HEK293 (cell line): ENCODE results near the gene MARCHF10.

Experiments
- CTCF ChIP-seq: fragments of 450-650 bp; formaldehyde crosslinking; IDR thresholded peaks from 2 replicates; pipeline ENCODE4 v1.5.1; 2016; ENCODE audit warnings: missing biosample characterization, missing genetic modification characterization
- ELK4 ChIP-seq: IDR thresholded peaks from 2 replicates; pipeline ENCODE4 v1.6.1; 2011; ENCODE audit warnings: mild to moderate bottlenecking, low read depth, low read length, borderline replicate concordance
- MZF1 ChIP-seq: fragments of 450-650 bp; formaldehyde crosslinking; IDR thresholded peaks from 2 replicates; pipeline ENCODE4 v1.5.1; 2017; ENCODE audit warnings: missing biosample characterization, missing genetic modification characterization, borderline replicate concordance
- PRDM4 ChIP-seq: fragments of 450-650 bp; formaldehyde crosslinking; IDR thresholded peaks from 2 replicates; pipeline ENCODE4 v1.5.1; 2017; ENCODE audit warnings: missing biosample characterization, missing genetic modification characterization
- ZBTB7A ChIP-seq: fragments of 450-650 bp; formaldehyde crosslinking; IDR thresholded peaks from 2 replicates; pipeline ENCODE4 v1.5.1; 2016; ENCODE audit warnings: low read depth, missing biosample characterization, missing genetic modification characterization
- ZEB2 ChIP-seq: fragments of 450-650 bp; formaldehyde crosslinking; IDR thresholded peaks from 2 replicates; pipeline ENCODE4 v1.5.1; 2016; ENCODE audit warnings: missing biosample characterization, missing genetic modification characterization
- ZFP41 ChIP-seq: fragments of 450-650 bp; formaldehyde crosslinking; IDR thresholded peaks from 2 replicates; pipeline ENCODE4 v1.5.1; 2016; ENCODE audit warnings: missing biosample characterization, missing genetic modification characterization, borderline replicate concordance
- ZNF549 ChIP-seq: fragments of 450-650 bp; IDR thresholded peaks from 2 replicates; pipeline ENCODE4 v1.5.1; 2018; ENCODE audit warnings: missing biosample characterization, missing genetic modification characterization, mild to moderate bottlenecking, inconsistent platforms, moderate library complexity
- ZNF768 ChIP-seq: fragments of 450-650 bp; formaldehyde crosslinking; IDR thresholded peaks from 2 replicates; pipeline ENCODE4 v1.5.1; 2018; ENCODE audit warnings: missing biosample characterization, mild to moderate bottlenecking, missing genetic modification characterization
- TF ChIP-seq, protein P1 (sequence below): fragments of 450-650 bp; formaldehyde crosslinking; IDR thresholded peaks from 2 replicates; pipeline ENCODE4 v1.5.1; 2016; ENCODE audit warnings: missing biosample characterization, missing genetic modification characterization

DNA sequence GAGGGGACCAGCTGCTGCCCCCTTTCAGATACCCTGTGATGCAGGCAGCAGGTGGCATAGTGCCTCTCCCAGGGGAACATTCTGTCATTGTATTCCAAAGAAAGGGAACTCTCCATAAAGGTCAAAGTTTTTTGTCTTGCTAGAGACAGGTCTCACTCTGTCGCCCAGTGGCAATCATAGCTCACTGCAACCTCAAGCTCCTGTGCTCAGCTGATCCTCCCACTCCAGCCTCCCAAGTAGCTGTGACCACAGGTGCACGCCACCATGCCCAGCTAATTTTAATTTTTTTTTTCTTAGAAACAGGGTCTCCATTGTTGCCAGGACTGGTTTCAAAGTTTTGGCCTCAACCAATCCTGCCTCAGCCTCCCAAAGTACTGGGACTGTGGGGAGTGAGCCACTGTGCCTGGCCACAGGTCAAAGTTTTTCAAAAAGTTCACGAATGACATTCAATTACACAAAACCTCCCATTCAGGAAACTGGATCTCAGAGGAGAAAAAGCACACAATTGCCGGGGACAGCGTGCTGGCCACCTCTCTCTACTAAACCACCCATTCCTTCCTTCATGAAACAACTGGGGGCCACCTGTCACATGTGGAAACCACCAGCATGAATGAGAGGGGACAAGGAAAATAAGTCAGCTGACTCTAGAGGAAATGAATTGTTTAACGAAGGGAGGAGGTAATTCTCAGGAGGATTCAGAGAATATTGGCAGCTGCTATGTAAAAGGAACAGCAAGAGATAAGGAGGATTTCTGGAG, 80.0 kb downstream of the MARCHF10 start:
- TF ChIP-seq CTCF (tag by site-specific recombination) (no peak), ZFP41 (tag by site-specific recombination) (no peak), PRDM4 (no peak), MZF1 (tag by site-specific recombination) (no peak), ZNF768 (tag by site-specific recombination) (no peak), ZNF549 (no peak), ELK4 (no peak), ZBTB7A (tag by site-specific recombination) (no peak), ZEB2 (no peak)
- TF ChIP-seq, protein P1, sequence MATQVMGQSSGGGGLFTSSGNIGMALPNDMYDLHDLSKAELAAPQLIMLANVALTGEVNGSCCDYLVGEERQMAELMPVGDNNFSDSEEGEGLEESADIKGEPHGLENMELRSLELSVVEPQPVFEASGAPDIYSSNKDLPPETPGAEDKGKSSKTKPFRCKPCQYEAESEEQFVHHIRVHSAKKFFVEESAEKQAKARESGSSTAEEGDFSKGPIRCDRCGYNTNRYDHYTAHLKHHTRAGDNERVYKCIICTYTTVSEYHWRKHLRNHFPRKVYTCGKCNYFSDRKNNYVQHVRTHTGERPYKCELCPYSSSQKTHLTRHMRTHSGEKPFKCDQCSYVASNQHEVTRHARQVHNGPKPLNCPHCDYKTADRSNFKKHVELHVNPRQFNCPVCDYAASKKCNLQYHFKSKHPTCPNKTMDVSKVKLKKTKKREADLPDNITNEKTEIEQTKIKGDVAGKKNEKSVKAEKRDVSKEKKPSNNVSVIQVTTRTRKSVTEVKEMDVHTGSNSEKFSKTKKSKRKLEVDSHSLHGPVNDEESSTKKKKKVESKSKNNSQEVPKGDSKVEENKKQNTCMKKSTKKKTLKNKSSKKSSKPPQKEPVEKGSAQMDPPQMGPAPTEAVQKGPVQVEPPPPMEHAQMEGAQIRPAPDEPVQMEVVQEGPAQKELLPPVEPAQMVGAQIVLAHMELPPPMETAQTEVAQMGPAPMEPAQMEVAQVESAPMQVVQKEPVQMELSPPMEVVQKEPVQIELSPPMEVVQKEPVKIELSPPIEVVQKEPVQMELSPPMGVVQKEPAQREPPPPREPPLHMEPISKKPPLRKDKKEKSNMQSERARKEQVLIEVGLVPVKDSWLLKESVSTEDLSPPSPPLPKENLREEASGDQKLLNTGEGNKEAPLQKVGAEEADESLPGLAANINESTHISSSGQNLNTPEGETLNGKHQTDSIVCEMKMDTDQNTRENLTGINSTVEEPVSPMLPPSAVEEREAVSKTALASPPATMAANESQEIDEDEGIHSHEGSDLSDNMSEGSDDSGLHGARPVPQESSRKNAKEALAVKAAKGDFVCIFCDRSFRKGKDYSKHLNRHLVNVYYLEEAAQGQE (tag by site-specific recombination), result no peak
